Effector memory CD8-positive, alpha-beta T cell (primary cell): ENCODE data around the gene ADGRB3.

ENCODE experiments used
- ATAC-seq: fragments of 150-1000 bp; cut with Tn5 transposase; replicated peaks from 2 replicates; pipeline ENCODE4 v1.10.0; 2021; ENCODE audit warnings: mild to moderate bottlenecking, moderate library complexity
- DNase-seq, 3 experiments: peaks; one replicate each; pipeline ENCODE4 v3.0.0; 2021
- H3K27ac Mint-ChIP-seq, 2 donors: one replicate each; pipeline ENCODE4 v1.8.0; 2022; ENCODE audit warnings: mild to moderate bottlenecking in 2 of 2, mixed read lengths in 2 of 2, moderate library complexity in 2 of 2
- H3K27me3 Mint-ChIP-seq, 2 donors: one replicate each; pipeline ENCODE4 v1.8.0; 2022; ENCODE audit warnings: mixed read lengths in 2 of 2
- H3K36me3 Mint-ChIP-seq: one replicate; pipeline ENCODE4 v1.8.0; 2022; ENCODE audit warnings: mild to moderate bottlenecking, moderate library complexity, mixed read lengths; ENCODE audit not compliant: insufficient read depth
- H3K4me1 Mint-ChIP-seq, 2 donors: one replicate each; pipeline ENCODE4 v1.8.0; 2022; ENCODE audit warnings: low read depth in 2 of 2, mixed read lengths in 2 of 2
- H3K4me3 Mint-ChIP-seq, 2 donors: one replicate each; pipeline ENCODE4 v1.8.0; 2022; ENCODE audit warnings: mild to moderate bottlenecking in 2 of 2, mixed read lengths in 2 of 2, moderate library complexity in 2 of 2
- H3K9me3 Mint-ChIP-seq, 2 donors: one replicate each; pipeline ENCODE4 v1.8.0; 2022; ENCODE audit warnings: mixed read lengths in 2 of 2

ADGRB3 gene

GRCh38 chr6:68695403-68695802, 60.3 kb downstream of the ADGRB3 start:
- no peak overlapping the region for H3K27ac Mint-ChIP-seq
- H3K27me3 Mint-ChIP-seq, result no peaks in the 10 kb centered on the region

GRCh38 chr6:68695838-68696237, 60.8 kb downstream of the ADGRB3 start:
- Mint-ChIP-seq H3K4me3 (no peak overlapping the region), H3K27ac (no peak overlapping the region), H3K36me3 (no peaks in the 10 kb centered on the region), H3K9me3 (peaks cover 0 to 4% of the 10 kb centered on the region in 2 donors), H3K27me3 (no peaks in the 10 kb centered on the region), H3K4me1 (no peaks in the 10 kb centered on the region)
- DNase-seq (no peak), ATAC-seq (no peak)

More at GRCh38 chr6:68695403-68695802, 60.3 kb downstream of the ADGRB3 start:
- peaks cover 0 to 4% of the 10 kb centered on the region in 2 donors for H3K9me3 Mint-ChIP-seq
- no peaks in the 10 kb centered on the region for H3K36me3 Mint-ChIP-seq
- no peak for ATAC-seq
- DNase-seq, result no peak
- no peaks in the 10 kb centered on the region for H3K4me1 Mint-ChIP-seq
- no peak overlapping the region for H3K4me3 Mint-ChIP-seq

DNA sequence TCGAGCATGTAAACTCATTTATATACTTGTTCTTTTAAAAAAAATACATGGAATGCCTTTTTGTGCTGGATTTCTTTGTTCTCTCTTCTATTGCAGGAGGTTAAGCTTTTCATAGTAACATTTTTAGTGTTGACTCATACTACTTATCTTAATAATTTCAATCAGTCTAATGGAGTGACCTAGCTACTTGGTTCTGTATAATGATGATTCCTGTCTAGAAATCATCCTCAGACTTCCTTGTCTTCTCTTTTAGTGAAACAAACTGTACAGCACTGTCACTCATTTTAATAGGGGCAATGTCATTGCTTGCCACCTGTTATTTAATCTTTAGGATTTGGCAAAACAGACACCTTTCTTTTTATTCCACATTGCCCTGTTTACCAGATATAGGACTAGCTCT, 62.3 kb downstream of the ADGRB3 start:
- Mint-ChIP-seq H3K4me1 (no peaks in the 10 kb centered on the region), H3K27ac (no peak overlapping the region), H3K27me3 (no peaks in the 10 kb centered on the region)

GRCh38 chr6:68701159-68701558, 66.1 kb downstream of the ADGRB3 start:
- no peaks in the 10 kb centered on the region for H3K36me3 Mint-ChIP-seq
- no peak overlapping the region for H3K4me3 Mint-ChIP-seq
- peaks cover 10 to 19% of the 10 kb centered on the region in 2 donors for H3K9me3 Mint-ChIP-seq
- H3K27me3 Mint-ChIP-seq, result no peaks in the 10 kb centered on the region
- H3K27ac Mint-ChIP-seq, result no peak overlapping the region
- no peak for ATAC-seq
- no peak for DNase-seq
- H3K4me1 Mint-ChIP-seq, result no peaks in the 10 kb centered on the region

More for the DNA sequence above, 62.3 kb downstream of the ADGRB3 start:
- no peak overlapping the region for H3K4me3 Mint-ChIP-seq
- H3K36me3 Mint-ChIP-seq, result no peaks in the 10 kb centered on the region
- DNase-seq (no peak), ATAC-seq (no peak)
- H3K9me3 Mint-ChIP-seq, result peaks cover 5 to 7% of the 10 kb centered on the region in 2 donors

- no peaks in the 10 kb centered on the region for H3K27me3 Mint-ChIP-seq
- no peaks in the 10 kb centered on the region for H3K36me3 Mint-ChIP-seq
- H3K4me3 Mint-ChIP-seq, result no peak overlapping the region
- ATAC-seq (no peak), DNase-seq (no peak)
- no peaks in the 10 kb centered on the region for H3K4me1 Mint-ChIP-seq
- no peak overlapping the region for H3K27ac Mint-ChIP-seq
- H3K9me3 Mint-ChIP-seq, result peaks cover 13 to 20% of the 10 kb centered on the region in 2 donors
Observed at GRCh38 chr6:68704485-68704884, 69.4 kb downstream of the ADGRB3 start.

DNA sequence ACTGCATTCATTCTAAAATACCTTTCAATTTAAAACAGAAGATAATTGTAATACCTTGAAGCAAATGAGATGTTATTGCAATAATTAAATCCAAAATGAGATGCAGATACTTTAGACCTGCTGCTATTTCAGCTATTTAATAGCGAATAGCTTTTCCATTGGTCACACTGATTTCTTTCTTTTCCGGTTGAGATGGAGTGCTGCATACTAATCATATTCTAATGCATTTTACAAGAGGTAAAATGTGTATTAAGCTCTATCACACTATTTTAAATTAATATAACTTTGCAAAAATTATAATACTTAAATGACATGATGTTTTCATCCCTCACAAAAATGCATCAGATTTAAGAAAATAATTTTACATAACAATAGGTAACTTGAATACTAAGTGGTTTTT, 74.0 kb downstream of the ADGRB3 start:
- Mint-ChIP-seq H3K27me3 (no peaks in the 10 kb centered on the region), H3K9me3 (peaks cover 18 to 35% of the 10 kb centered on the region in 2 donors), H3K4me3 (no peak overlapping the region), H3K27ac (no peak overlapping the region), H3K4me1 (no peaks in the 10 kb centered on the region), H3K36me3 (no peaks in the 10 kb centered on the region)
- ATAC-seq (no peak), DNase-seq (no peak)

DNA sequence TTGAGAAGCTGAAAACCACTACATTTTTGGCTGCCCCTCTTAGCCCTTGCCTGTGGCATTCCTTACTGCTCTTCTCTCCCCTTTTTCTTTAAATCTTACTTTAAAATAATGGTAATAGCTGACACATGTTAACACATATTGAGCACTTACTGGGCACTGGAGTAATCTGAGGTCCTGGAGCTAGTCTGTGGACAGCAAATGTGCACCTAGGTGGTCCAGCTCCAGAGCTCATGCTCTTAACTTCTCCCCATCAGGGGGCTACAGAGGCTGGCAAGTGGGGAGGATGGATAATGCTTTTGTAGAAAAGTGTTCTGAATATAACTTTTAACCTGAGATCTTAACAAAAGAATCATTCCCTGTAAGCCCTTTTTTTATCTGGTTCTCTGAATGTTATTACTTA, 74.8 kb downstream of the ADGRB3 start:
- no peak for ATAC-seq
- DNase-seq, result no peak
- Mint-ChIP-seq H3K27ac (no peak overlapping the region), H3K4me3 (no peak overlapping the region), H3K36me3 (no peaks in the 10 kb centered on the region), H3K9me3 (peaks cover 18 to 35% of the 10 kb centered on the region in 2 donors), H3K27me3 (no peaks in the 10 kb centered on the region), H3K4me1 (no peaks in the 10 kb centered on the region)

- peaks cover 16 to 30% of the 10 kb centered on the region in 2 donors for H3K9me3 Mint-ChIP-seq
- H3K27me3 Mint-ChIP-seq, result no peaks in the 10 kb centered on the region
- H3K27ac Mint-ChIP-seq, result no peak overlapping the region
- no peaks in the 10 kb centered on the region for H3K4me1 Mint-ChIP-seq
- ATAC-seq, result no peak
- H3K36me3 Mint-ChIP-seq, result no peaks in the 10 kb centered on the region
- H3K4me3 Mint-ChIP-seq, result no peak overlapping the region
- no peak for DNase-seq
Observed at GRCh38 chr6:68710496-68710895, 75.4 kb downstream of the ADGRB3 start.

DNA sequence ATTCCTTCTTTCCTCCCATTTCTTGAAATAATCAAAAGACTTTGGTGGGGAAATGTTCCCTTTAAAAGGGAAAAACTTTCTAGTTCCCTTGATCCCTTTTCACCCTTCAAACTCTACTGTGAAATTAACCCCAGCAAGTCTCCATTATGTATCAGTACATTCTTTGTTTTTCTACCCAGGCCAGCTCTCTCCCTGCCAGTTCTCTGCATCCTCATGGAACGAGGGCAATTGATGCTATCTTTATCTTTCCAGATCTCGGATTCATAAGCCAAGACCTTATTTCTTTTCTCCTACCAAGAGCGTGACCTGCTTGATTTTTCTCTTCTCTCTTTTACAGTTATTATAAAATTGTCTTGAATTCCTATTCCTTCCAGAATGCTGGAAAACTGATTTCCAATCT, 75.8 kb downstream of the ADGRB3 start:
- no peaks in the 10 kb centered on the region for H3K36me3 Mint-ChIP-seq
- peaks cover 11 to 26% of the 10 kb centered on the region in 2 donors for H3K9me3 Mint-ChIP-seq
- no peak overlapping the region for H3K27ac Mint-ChIP-seq
- no peak overlapping the region for H3K4me3 Mint-ChIP-seq
- DNase-seq (no peak), ATAC-seq (no peak)
- H3K4me1 Mint-ChIP-seq, result no peaks in the 10 kb centered on the region
- H3K27me3 Mint-ChIP-seq, result no peaks in the 10 kb centered on the region

DNA sequence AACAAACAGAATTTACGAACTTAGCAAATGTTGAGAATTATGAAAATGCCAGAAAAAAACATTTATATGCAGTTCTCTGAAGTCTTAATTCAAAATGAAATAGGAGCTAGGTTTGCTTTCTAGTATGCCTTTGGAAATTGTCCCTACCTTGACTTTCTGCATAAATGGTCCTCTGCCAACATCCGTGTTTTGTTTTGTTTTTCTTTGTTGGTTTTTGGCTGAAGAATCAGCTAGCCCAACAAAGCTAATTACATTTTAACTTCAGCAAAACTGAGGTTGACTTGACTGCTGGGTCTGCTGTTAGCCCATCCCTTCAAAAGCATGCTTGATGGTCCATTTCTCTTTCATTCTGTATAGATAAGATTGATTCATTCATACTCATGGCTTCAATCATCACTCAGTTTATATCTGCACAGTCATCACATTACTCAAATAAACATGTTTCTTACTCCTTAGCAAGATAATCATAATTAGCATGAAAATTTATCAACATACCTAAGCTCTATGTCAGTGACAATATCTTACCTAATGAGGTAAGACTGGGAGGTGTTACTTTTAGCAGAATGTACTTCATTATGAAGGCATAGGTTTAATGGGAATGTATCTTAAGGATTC, 76.4 kb downstream of the ADGRB3 start:
- DNase-seq (no peak), ATAC-seq (no peak)
- no peaks in the 10 kb centered on the region for H3K36me3 Mint-ChIP-seq
- H3K9me3 Mint-ChIP-seq, result peaks cover 10 to 22% of the 10 kb centered on the region in 2 donors
- no peaks in the 10 kb centered on the region for H3K4me1 Mint-ChIP-seq
- H3K27ac Mint-ChIP-seq, result no peak overlapping the region
- no peaks in the 10 kb centered on the region for H3K27me3 Mint-ChIP-seq
- no peak overlapping the region for H3K4me3 Mint-ChIP-seq

DNA sequence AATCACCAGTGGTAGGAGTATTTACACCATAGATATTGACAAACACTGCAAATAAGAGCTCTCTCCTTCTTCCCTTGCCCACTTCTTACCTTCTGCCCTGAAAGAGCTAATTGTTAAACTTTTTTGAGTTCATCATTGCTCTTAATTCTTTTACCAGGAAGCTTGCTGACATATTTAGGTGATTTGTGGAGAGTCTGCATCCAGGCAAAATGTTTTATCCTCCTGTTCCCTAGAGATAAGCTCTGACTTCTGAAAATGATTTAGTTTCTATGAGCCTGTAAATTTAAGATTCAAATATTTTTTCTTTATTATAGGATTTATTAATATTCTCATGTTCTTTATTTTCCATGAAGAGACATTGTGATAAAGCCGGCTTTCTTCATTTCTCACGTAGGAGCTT, 81.5 kb downstream of the ADGRB3 start:
- DNase-seq, result no peak
- H3K27me3 Mint-ChIP-seq, result no peaks in the 10 kb centered on the region
- peaks cover 6 to 8% of the 10 kb centered on the region in 2 donors for H3K9me3 Mint-ChIP-seq
- ATAC-seq, result no peak
- no peaks in the 10 kb centered on the region for H3K36me3 Mint-ChIP-seq
- H3K4me3 Mint-ChIP-seq, result no peak overlapping the region
- no peak overlapping the region for H3K27ac Mint-ChIP-seq
- H3K4me1 Mint-ChIP-seq, result no peaks in the 10 kb centered on the region

DNA sequence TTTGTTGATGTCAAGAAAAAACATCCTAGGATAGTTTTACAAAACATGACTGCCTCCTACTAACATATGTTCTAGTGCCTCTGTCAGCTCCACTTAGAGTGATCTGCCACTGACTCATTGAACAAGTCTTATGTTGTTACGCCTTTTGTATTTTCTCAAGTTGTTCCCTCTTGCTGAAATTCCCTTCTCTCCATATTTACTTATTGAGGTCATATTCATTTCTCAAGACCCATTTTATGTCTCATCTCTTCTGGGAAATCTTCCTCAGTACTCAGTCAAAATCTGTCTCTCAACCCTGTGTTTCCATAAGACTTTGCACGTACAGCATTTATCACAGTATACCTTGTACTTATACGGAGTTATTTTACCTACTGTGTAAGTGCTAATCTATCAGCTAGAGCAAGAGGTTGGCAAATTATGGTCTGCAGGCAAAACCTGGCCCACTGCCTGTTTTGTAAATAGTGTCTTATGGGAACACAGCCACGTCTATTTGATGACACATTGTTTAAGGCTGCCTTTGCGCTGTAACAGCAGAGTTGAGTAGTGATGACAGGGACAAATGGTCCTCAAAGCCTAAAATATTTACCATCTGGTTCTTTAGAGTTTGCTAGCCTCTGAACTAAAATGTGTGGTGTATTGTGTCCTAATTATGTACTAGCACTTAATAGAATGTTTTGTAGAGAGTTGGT, 83.4 kb downstream of the ADGRB3 start:
- Mint-ChIP-seq H3K4me1 (no peaks in the 10 kb centered on the region), H3K36me3 (no peaks in the 10 kb centered on the region), H3K27me3 (no peaks in the 10 kb centered on the region), H3K27ac (no peak overlapping the region), H3K4me3 (no peak overlapping the region), H3K9me3 (peaks cover 3% of the 10 kb centered on the region in 2 donors)
- ATAC-seq (no peak), DNase-seq (no peak)

DNA sequence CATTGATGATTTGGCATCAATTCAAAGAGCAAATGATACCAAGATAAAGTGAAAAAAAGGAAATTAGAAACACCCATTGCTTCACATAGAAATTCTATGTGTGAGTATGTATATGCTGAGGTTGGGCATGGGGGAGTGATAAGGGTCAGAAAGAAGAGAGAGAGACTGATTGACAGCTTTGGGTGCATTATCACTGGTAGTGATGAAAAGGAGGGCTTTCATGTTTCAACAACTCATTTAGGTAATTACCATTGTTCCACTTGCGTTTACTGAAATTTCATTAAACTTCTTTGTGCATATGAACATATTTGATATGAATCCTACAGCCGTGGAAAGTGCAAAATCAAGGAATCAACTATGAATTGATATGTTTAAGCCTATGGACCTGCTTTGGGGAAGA, 84.7 kb downstream of the ADGRB3 start:
- Mint-ChIP-seq H3K27me3 (no peaks in the 10 kb centered on the region), H3K9me3 (peaks cover 0 to 3% of the 10 kb centered on the region in 2 donors), H3K27ac (no peak overlapping the region), H3K4me1 (no peaks in the 10 kb centered on the region), H3K36me3 (no peaks in the 10 kb centered on the region), H3K4me3 (no peak overlapping the region)
- DNase-seq, result no peak
- no peak for ATAC-seq

DNA sequence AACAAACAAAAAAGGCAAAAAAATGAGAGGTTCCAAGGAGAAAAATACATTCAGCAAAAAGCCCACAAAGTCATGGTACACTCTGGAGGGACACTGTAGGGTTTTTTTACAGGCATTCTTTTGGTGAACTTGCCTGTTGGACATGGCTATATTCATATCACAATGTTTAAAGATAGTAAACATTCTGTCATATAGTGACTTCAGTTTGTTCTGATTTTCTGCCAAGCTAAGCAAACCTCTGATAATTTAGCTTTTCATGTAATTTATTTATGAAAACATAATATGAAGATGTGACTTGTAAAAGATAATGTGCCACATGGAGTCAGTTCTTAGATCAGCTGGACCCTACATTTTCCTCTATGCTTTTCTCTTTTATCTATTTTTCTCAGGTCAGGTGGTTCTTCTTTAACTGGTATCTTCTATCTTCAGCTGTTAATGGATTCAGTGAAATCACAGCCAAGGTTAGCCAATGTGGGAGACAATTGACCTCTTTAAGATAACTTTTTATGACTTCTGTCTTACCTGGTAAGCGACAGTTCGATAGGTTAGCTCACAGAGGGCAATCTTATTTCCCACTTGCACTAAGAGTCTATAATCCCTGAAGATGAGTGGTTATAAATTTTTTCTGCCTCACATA, 87.9 kb downstream of the ADGRB3 start:
- Mint-ChIP-seq H3K9me3 (peaks cover 0 to 6% of the 10 kb centered on the region in 2 donors), H3K27ac (no peak overlapping the region), H3K36me3 (no peaks in the 10 kb centered on the region), H3K4me3 (no peak overlapping the region), H3K27me3 (no peaks in the 10 kb centered on the region), H3K4me1 (no peaks in the 10 kb centered on the region)
- ATAC-seq (no peak), DNase-seq (no peak)
